Mammary epithelial cell (primary cell): ENCODE data around the gene RAD9A.

ENCODE experiments used
- CTCF ChIP-seq, 2 donors: IDR thresholded peaks in 1 of 2; conservative IDR thresholded peaks in 1 of 2; 2 replicates each; pipeline ENCODE4 v1.5.1; 2011 to 2012; ENCODE audit warnings: inconsistent platforms in 2 of 2, low read length in 2 of 2, mild to moderate bottlenecking in 2 of 2, control low read depth in 1 of 2, low read depth in 1 of 2; ENCODE audit not compliant: insufficient read depth in 1 of 2; ENCODE audit errors: extremely low read depth in 1 of 2
- EZH2 ChIP-seq: IDR thresholded peaks from 2 replicates; pipeline ENCODE4 v1.6.1; 2012; ENCODE audit warnings: low read length, inconsistent platforms, borderline replicate concordance

- TF ChIP-seq CTCF (conservative IDR thresholded peaks at IDR 0.05 in 1 of 2, IDR thresholded peaks at IDR 0.05 in 1 of 2; ENCODE audit: extremely low read depth in 1 of 2, insufficient read depth in 1 of 2, low read depth in 1 of 2, low read length in 2 of 2) (no peak), EZH2 (no peak)
Observed at GRCh38 chr11:67370351-67371076, 21.3 kb upstream of the RAD9A start.
